Measurements from ENCODE around the gene ZNHIT2. TPM values are rescaled to one million over a fixed set of nuclear protein-coding genes. Genes with fewer than 3 reads are reported as not detected.
"Not testable (repeated sequence)": the region's sequence is repeated elsewhere in the genome, so short reads cannot be mapped to it uniquely, and the experiment has no call there.

ZNHIT2 gene
- total RNA-seq, 2 donors from 2014 or later, result 8.7 to 12.0 TPM

- Histone ChIP-seq H3K4me1 (peaks cover 0 to 20% of the 10 kb centered on the region in 2 donors), H3K4me3 (no peak overlapping the region), H3K27ac (peak overlapping the region; percentile 73 to 82), H3K9me3 (no peaks in the 10 kb centered on the region), H3K36me3 (no peaks in the 10 kb centered on the region), H3K27me3 (no peaks in the 10 kb centered on the region)
- DNase-seq (ENCODE audit: low spot score), result peak; percentile 94
- no peak for TF ChIP-seq CTCF (IDR thresholded peaks at IDR 0.05)
These were observed 33.2 kb upstream of the ZNHIT2 start for GRCh38 chr11:65150509-65151299.

- peak overlapping the region; percentile 73 to 82 for H3K27ac ChIP-seq
- not testable (repeated sequence) for H3K27me3 ChIP-seq, H3K4me3 ChIP-seq
These were observed 32.6 kb upstream of the ZNHIT2 start for GRCh38 chr11:65150131-65150508.

GRCh38 chr11:65148657-65149056, 31.2 kb upstream of the ZNHIT2 start:
- H3K27ac ChIP-seq, result no peak overlapping the region
- no peaks in the 10 kb centered on the region for H3K27me3 ChIP-seq

More at GRCh38 chr11:65150131-65150508, 32.6 kb upstream of the ZNHIT2 start:
- peaks cover 0 to 20% of the 10 kb centered on the region in 2 donors for H3K4me1 ChIP-seq
- not testable (repeated sequence) for DNase-seq (ENCODE audit: low spot score); H3K9me3 ChIP-seq; H3K36me3 ChIP-seq

GRCh38 chr11:65147352-65148075, 30.0 kb upstream of the ZNHIT2 start:
- no peak overlapping the region for H3K4me3 ChIP-seq
- H3K9me3 ChIP-seq, result no peaks in the 10 kb centered on the region
- H3K36me3 ChIP-seq, result no peaks in the 10 kb centered on the region
- no peak for DNase-seq (ENCODE audit: low spot score)
- no peaks in the 10 kb centered on the region for H3K27me3 ChIP-seq
- H3K27ac ChIP-seq, result no peak overlapping the region
- H3K4me1 ChIP-seq, result peaks cover 0 to 20% of the 10 kb centered on the region in 2 donors
- TF ChIP-seq CTCF (IDR thresholded peaks at IDR 0.05), result no peak

More at GRCh38 chr11:65148657-65149056, 31.2 kb upstream of the ZNHIT2 start:
- DNase-seq (ENCODE audit: low spot score), result no peak
- no peak for TF ChIP-seq CTCF (IDR thresholded peaks at IDR 0.05)
- peaks cover 0 to 20% of the 10 kb centered on the region in 2 donors for H3K4me1 ChIP-seq
- no peaks in the 10 kb centered on the region for H3K36me3 ChIP-seq
- no peak overlapping the region for H3K4me3 ChIP-seq
- no peaks in the 10 kb centered on the region for H3K9me3 ChIP-seq

- TF ChIP-seq CTCF (IDR thresholded peaks at IDR 0.05), result no peak
- H3K36me3 ChIP-seq, result no peaks in the 10 kb centered on the region
- H3K9me3 ChIP-seq, result no peaks in the 10 kb centered on the region
- no peaks in the 10 kb centered on the region for H3K27me3 ChIP-seq
- no peak overlapping the region for H3K4me3 ChIP-seq
- H3K27ac ChIP-seq, result no peak overlapping the region
- DNase-seq (ENCODE audit: low spot score), result no peak
- no peaks in the 10 kb centered on the region for H3K4me1 ChIP-seq
These were observed 24.5 kb upstream of the ZNHIT2 start for GRCh38 chr11:65141896-65142494.

GRCh38 chr11:65136515-65137096, 19.1 kb upstream of the ZNHIT2 start:
- H3K27ac ChIP-seq, result no peak overlapping the region
- TF ChIP-seq CTCF (IDR thresholded peaks at IDR 0.05), result no peak
- no peak for DNase-seq (ENCODE audit: low spot score)
- peaks cover 13% of the 10 kb centered on the region for H3K36me3 ChIP-seq
- H3K27me3 ChIP-seq, result no peaks in the 10 kb centered on the region
- H3K4me3 ChIP-seq, result no peak overlapping the region
- peaks cover 0 to 35% of the 10 kb centered on the region in 2 donors for H3K4me1 ChIP-seq
- H3K9me3 ChIP-seq, result no peaks in the 10 kb centered on the region

All from right atrium auricular region (tissue), 2 donors.